ENCODE data around the gene SLC38A2.

GRCh38 chr12:46366771-46367170 lies 5.8 kb downstream of the SLC38A2 start:
- TF ChIP-seq, protein P1, sequence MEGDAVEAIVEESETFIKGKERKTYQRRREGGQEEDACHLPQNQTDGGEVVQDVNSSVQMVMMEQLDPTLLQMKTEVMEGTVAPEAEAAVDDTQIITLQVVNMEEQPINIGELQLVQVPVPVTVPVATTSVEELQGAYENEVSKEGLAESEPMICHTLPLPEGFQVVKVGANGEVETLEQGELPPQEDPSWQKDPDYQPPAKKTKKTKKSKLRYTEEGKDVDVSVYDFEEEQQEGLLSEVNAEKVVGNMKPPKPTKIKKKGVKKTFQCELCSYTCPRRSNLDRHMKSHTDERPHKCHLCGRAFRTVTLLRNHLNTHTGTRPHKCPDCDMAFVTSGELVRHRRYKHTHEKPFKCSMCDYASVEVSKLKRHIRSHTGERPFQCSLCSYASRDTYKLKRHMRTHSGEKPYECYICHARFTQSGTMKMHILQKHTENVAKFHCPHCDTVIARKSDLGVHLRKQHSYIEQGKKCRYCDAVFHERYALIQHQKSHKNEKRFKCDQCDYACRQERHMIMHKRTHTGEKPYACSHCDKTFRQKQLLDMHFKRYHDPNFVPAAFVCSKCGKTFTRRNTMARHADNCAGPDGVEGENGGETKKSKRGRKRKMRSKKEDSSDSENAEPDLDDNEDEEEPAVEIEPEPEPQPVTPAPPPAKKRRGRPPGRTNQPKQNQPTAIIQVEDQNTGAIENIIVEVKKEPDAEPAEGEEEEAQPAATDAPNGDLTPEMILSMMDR (IDR thresholded peaks at IDR 0.05; ENCODE audit: low read length), result no peak
- TF ChIP-seq EZH2 (optimal IDR thresholded peaks at IDR 0.05; ENCODE audit: low read depth, low read length), result no peak
